Measurements from ENCODE around the gene CNOT1.

- TF ChIP-seq ZNF610 (tag by site-specific recombination; IDR thresholded peaks at IDR 0.05; ENCODE audit: borderline replicate concordance) = no peak
- TF ChIP-seq, protein P1, sequence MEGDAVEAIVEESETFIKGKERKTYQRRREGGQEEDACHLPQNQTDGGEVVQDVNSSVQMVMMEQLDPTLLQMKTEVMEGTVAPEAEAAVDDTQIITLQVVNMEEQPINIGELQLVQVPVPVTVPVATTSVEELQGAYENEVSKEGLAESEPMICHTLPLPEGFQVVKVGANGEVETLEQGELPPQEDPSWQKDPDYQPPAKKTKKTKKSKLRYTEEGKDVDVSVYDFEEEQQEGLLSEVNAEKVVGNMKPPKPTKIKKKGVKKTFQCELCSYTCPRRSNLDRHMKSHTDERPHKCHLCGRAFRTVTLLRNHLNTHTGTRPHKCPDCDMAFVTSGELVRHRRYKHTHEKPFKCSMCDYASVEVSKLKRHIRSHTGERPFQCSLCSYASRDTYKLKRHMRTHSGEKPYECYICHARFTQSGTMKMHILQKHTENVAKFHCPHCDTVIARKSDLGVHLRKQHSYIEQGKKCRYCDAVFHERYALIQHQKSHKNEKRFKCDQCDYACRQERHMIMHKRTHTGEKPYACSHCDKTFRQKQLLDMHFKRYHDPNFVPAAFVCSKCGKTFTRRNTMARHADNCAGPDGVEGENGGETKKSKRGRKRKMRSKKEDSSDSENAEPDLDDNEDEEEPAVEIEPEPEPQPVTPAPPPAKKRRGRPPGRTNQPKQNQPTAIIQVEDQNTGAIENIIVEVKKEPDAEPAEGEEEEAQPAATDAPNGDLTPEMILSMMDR (tag by site-specific recombination; IDR thresholded peaks at IDR 0.05) = no peak
- TF ChIP-seq, protein P2, sequence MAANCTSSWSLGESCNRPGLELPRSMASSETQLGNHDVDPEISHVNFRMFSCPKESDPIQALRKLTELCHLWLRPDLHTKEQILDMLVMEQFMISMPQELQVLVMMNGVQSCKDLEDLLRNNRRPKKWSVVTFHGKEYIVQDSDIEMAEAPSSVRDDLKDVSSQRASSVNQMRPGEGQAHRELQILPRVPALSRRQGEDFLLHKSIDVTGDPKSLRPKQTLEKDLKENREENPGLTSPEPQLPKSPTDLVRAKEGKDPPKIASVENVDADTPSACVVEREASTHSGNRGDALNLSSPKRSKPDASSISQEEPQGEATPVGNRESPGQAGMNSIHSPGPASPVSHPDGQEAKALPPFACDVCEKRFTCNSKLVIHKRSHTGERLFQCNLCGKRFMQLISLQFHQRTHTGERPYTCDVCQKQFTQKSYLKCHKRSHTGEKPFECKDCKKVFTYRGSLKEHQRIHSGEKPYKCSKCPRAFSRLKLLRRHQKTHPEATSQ (tag by site-specific recombination; IDR thresholded peaks at IDR 0.05) = no peak
- TF ChIP-seq PRDM10 (tag by site-specific recombination; IDR thresholded peaks at IDR 0.05) = no peak; the same call in 1 of the 2 replicates
- no peak for TF ChIP-seq TCF7L2 (IDR thresholded peaks at IDR 0.05; ENCODE audit: borderline replicate concordance, low read depth, low read length)
- no peak for TF ChIP-seq ZFP41 (tag by site-specific recombination; IDR thresholded peaks at IDR 0.05; ENCODE audit: borderline replicate concordance)
- no peak for TF ChIP-seq ZNF660 (tag by site-specific recombination; IDR thresholded peaks at IDR 0.05)
- no peak for TF ChIP-seq ZNF362 (tag by site-specific recombination; IDR thresholded peaks at IDR 0.05)
- no peak for TF ChIP-seq ZEB2 (tag by site-specific recombination; IDR thresholded peaks at IDR 0.05)
Measured at GRCh38 chr16:58471209-58471975, 158.2 kb downstream of the CNOT1 start.
